Pancreas (tissue), 10 donors: Measurements from ENCODE around the gene AATK. TPM values are rescaled to one million over a fixed set of nuclear protein-coding genes. Genes with fewer than 3 reads are reported as not detected.
A peak's percentile ranks its signal among the peaks of the same experiment; 100 is the strongest.

Experiments used
- ATAC-seq, 4 donors: fragments of 200-7000 bp; cut with Tn5 transposase; one replicate each; pipeline versions ENCODE4 v1.8.0 to v1.9.1; 2020; ENCODE audit warnings: mild to moderate bottlenecking in 4 of 4, moderate library complexity in 4 of 4
- DNase-seq, 6 donors: peaks; one replicate each; pipeline ENCODE4 v3.0.0-alpha.2; 2020
- FAIRE-seq: peaks from 2 replicates; lab custom pipeline; 2012; peaks lifted over from hg19 to GRCh38; lab: Jason Lieb, UNC
- H3K27ac ChIP-seq, 4 donors: fragments of 200-600 bp; sonication (generic); 1 replicate in 3 of 4; 2 replicates in 1 of 4; pipeline versions ENCODE4 v1.5.0 to v1.8.0; 2020
- H3K27me3 ChIP-seq, 4 donors: fragments of 200-600 bp; one replicate each; pipeline ENCODE4 v1.8.0; 2021
- H3K36me3 ChIP-seq, 3 donors: fragments of 200-600 bp; sonication (generic) in 1 of 3; one replicate each; pipeline versions ENCODE4 v1.5.0 to v1.8.0; 2020 to 2021
- H3K4me1 ChIP-seq, 3 donors: fragments of 200-600 bp; one replicate each; pipeline ENCODE4 v1.8.0; 2021
- H3K4me3 ChIP-seq, 4 donors: fragments of 200-600 bp; sonication (generic) in 2 of 4; one replicate each; pipeline versions ENCODE4 v1.5.0 to v1.8.0; 2020 to 2021
- H3K9me3 ChIP-seq, 4 donors: fragments of 200-600 bp; one replicate each; pipeline ENCODE4 v1.8.0; 2021
- CTCF ChIP-seq, 4 donors: fragments of 200-600 bp; sonication (generic) in 3 of 4; IDR thresholded peaks; one replicate each; pipeline versions ENCODE4 v1.5.0 to v1.8.0; 2021; ENCODE audit warnings: antibody characterized with exemption in 4 of 4
- WGBS, 2 donors: extraction: QIAGEN DNeasy Blood & Tissue Kit; methylation state at CpG; one replicate each; pipeline ENCODE4 v1.1.7; 2013; 5-methylcytosine and 5-hydroxymethylcytosine counted together
- intact Hi-C, 3 donors: fragments of 100-400 bp; cut with DNase I; formaldehyde crosslinking; loops; one replicate each; pipeline versions ENCODE4 v1.11.1 to v1.14.2; 2022
- polyA plus RNA-seq, 2 donors: library from polyadenylated mRNA; stranded (reverse); fragments of 200-250 nt; gene quantifications; one replicate each; pipeline ENCODE4 v1.2.3, GENCODE V29; 2013
- total RNA-seq, 6 donors: library from RNA; stranded (reverse); fragmentation: NEBNext Ultra II Directional in 4 of 6; extraction: Animal tissue kit (Norgen Biotek cat#: 25700) in 4 of 6; gene quantifications; one replicate each; pipeline versions ENCODE4 v1.2.1 to v1.2.4, GENCODE V29; 2021 to 2023
- donor health status: healthy with polysubstance abuse.
- donor health status: DM: no; HTN: no; CAD: no; lungs with moderate emphysema.
- donor health status: DM: no; HTN: no; CAD: no.
- donor health status: control.
- donor health status: control.
- donor health status: Bipolar disorder and iron deficiency.
- donor health status: DM: yes; HTN: yes; CAD: no.
- donor health status: DM: no; HTN: no; CAD: no.
- donor health status: DM: no; HTN: no; CAD: no.
- donor health status: DM: yes; HTN: yes; CAD: no.

Gene AATK
- total and polyA plus RNA-seq, 8 donors, result 24.3 to 49.6 (median 30.1) TPM

GRCh38 chr17:81200695-81201580 lies 34.9 kb upstream of the AATK start:
- intact Hi-C loops, result loop anchor here in 1 of 3 donors (5.0 kb wide), 1 partner anchor 59 kb away; no protein-coding TSS in a partner anchor
- H3K27ac ChIP-seq, result no peak overlapping the region
- H3K4me1 ChIP-seq, result no peaks in the 10 kb centered on the region
- H3K4me3 ChIP-seq, result no peak overlapping the region
- ATAC-seq (peak; percentile 94 to 99 (median 96)), DNase-seq (peak in 5 of 6 donors; percentile 69 to 81 (median 77)), FAIRE-seq (no peak)
- no peaks in the 10 kb centered on the region for H3K27me3 ChIP-seq
- H3K9me3 ChIP-seq, result no peaks in the 10 kb centered on the region
- 45 to 50% methylated on average over 27 of the region's 27 CpGs for WGBS, 2 donors
- peak; percentile 60 to 73 (median 70) for TF ChIP-seq CTCF (IDR thresholded peaks at IDR 0.05)
- H3K36me3 ChIP-seq, result no peaks in the 10 kb centered on the region

DNA sequence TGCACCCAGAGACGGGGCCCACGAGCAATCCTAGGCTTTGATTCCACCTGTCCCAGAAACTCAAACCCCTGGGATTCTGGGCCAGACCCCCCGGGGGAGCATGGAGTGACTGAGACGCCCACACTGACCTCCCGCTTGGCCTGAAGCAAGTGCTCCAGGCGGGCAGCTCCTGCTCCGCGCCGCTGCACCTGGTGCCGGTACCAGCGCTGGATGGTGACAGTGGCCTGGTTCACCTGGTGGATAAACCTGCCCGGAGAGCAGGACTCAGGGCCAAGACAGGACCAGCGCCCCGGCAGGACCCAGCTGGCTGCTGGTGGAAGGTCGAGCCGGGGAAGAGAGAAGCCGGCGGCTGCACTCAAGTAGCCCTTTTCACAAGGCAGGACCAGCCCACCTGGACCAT lies 34.2 kb upstream of the AATK start:
- H3K9me3 ChIP-seq, result no peaks in the 10 kb centered on the region
- no peaks in the 10 kb centered on the region for H3K4me1 ChIP-seq
- H3K36me3 ChIP-seq, result no peaks in the 10 kb centered on the region
- TF ChIP-seq CTCF (IDR thresholded peaks at IDR 0.05), result no peak
- no peak overlapping the region for H3K27ac ChIP-seq
- no peaks in the 10 kb centered on the region for H3K27me3 ChIP-seq
- intact Hi-C loops, result loop anchor here in 1 of 3 donors (5.0 kb wide), 1 partner anchor 58 kb away; no protein-coding TSS in a partner anchor
- H3K4me3 ChIP-seq, result no peak overlapping the region
- ATAC-seq, result no peak
- peak in 1 of 6 donors; percentile 67 for DNase-seq
- 84 to 90% methylated on average over 18 of the region's 18 CpGs for WGBS, 2 donors
- no peak for FAIRE-seq

DNA sequence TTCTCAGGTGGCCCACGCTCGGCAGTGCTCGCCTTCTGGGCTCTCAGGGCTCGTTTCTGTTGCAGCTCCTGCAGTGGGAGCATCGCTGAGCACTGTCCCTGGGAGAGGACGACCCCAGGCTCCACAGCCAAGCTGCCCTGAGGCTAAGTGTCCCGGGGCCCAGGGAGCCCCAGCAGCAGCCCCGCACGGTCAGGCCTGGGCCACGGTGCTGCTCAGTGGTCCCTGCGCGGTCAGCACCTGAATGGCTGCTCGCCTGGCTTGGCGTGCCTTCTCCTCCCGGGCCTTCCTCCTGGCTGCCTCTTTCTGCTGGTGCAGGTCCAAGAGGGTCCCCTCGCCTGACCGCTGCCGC lies 33.4 kb upstream of the AATK start:
- FAIRE-seq (no peak), ATAC-seq (no peak), DNase-seq (peak in 1 of 6 donors; percentile 69)
- H3K36me3 ChIP-seq, result no peaks in the 10 kb centered on the region
- no peaks in the 10 kb centered on the region for H3K4me1 ChIP-seq
- TF ChIP-seq CTCF (IDR thresholded peaks at IDR 0.05), result no peak
- no peak overlapping the region for H3K27ac ChIP-seq
- H3K27me3 ChIP-seq, result no peaks in the 10 kb centered on the region
- no peaks in the 10 kb centered on the region for H3K9me3 ChIP-seq
- H3K4me3 ChIP-seq, result no peak overlapping the region
- intact Hi-C loops, result no loop called here
- 94 to 97% methylated on average over 18 of the region's 18 CpGs for WGBS, 2 donors

- intact Hi-C loops, result no loop called here
- no peaks in the 10 kb centered on the region for H3K9me3 ChIP-seq
- ATAC-seq (no peak), DNase-seq (peak in 2 of 6 donors; percentile 31 to 63), FAIRE-seq (no peak)
- H3K4me1 ChIP-seq, result no peaks in the 10 kb centered on the region
- no peak overlapping the region for H3K4me3 ChIP-seq
- H3K27ac ChIP-seq, result no peak overlapping the region
- H3K27me3 ChIP-seq, result no peaks in the 10 kb centered on the region
- H3K36me3 ChIP-seq, result no peaks in the 10 kb centered on the region
- WGBS, 2 donors, result 92 to 93% methylated on average over 22 of the region's 22 CpGs
- TF ChIP-seq CTCF (IDR thresholded peaks at IDR 0.05), result no peak
Measured at GRCh38 chr17:81198826-81199481, 32.9 kb upstream of the AATK start.
